Retina (tissue), 1 donor: ENCODE data around the gene FAM50B.
A peak's percentile ranks its signal among the peaks of the same experiment; 100 is the strongest.

Experiments
- DNase-seq: peaks from one replicate; pipeline ENCODE4 v3.0.0-alpha.2; 2016

Gene FAM50B

DNA sequence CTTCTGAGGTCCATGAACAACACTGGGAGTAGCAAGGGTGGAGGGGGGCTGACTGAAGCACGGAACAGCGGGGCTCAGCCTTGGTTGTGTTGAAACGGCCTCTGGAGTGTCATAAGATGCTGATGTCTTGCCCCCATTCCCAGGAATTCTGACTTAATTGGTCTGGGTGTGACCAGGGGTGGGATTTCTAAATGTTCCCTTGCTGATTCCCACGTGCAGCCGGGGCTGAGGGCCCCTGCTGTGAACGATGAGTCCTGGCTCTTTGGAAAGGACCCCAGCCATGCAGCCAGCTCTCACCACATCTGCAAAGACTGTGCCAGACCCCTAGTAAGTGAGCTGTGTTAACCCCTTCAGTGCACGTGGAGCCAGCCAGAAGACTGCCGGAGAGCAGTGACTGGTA lies 28.6 kb upstream of the FAM50B start:
- no peak for DNase-seq

DNA sequence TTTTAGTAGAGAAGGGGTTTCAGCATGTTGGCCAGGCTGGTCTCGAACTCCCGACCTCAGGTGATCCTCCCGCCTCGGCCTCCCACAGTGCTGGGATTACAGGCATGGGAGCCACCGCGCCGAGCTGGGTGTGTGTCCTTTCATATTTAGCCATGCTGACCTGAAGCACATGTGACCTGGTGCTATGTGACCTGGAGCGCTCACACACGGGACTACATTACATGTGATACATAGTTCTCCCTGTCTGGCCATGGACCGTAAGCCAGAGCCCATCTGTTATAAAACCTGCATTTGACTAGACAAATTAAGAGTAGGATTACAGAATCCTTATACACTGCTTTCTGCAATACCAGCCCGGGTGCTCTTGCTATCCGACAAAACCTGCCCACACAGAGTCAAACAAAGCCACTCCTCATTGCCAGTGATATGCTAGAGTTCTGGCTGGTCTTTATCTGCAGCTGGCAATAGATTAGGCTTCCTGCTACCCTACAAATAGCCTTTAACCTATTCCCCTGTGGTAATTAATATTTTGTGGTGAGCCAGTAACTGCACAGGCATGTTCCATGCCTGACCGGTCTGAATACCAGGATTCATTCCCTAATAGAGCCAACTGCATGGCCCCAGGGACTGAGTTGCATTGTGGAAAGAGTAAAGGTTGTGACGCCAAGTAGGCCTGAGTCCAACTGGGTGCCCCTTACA lies 26.3 kb upstream of the FAM50B start:
- DNase-seq: no peak

DNA sequence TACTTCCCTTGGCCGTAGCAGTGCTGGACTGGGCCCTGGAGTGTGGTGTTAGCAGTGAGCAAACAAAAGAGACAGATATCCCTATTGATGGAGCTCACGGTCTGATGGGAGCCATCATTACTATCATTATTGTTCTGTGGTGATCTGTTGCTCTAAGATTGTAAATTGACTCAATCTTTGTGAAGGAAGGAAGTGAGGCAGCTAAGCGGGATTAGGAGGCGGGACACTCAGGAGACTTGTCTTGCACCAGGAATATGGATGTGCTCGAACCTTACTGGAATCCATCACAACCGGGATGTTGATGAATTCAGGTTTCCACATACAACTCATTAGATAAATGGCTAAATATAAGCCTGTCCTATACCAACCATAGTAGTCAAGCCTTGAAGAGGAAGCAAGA lies 25.5 kb upstream of the FAM50B start:
- no peak for DNase-seq

DNA sequence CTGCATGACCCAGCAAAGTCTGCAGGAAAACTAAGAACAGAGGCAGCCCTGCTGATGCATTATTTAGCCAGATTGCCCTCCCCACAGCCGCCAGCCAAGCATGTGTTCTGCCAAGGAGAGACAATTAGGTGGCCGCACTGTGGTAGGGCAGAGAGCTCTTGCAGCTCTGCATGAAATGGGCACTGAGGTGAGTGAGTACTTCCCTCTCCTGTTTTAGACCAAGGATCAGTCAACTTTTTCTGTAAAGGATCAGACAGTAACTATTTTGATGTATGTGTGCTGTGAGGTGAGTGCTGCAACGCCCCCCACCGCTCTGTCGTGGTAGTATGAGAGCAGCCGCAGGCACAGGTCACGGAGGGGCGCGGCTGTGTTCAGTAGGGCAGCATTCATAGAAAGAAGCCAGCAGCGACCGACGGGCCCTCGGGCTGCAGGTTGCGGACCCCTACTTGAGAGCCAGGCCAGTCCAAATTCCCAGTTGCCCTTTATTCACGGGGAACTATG lies 23.8 kb upstream of the FAM50B start:
- DNase-seq: no peak

DNA sequence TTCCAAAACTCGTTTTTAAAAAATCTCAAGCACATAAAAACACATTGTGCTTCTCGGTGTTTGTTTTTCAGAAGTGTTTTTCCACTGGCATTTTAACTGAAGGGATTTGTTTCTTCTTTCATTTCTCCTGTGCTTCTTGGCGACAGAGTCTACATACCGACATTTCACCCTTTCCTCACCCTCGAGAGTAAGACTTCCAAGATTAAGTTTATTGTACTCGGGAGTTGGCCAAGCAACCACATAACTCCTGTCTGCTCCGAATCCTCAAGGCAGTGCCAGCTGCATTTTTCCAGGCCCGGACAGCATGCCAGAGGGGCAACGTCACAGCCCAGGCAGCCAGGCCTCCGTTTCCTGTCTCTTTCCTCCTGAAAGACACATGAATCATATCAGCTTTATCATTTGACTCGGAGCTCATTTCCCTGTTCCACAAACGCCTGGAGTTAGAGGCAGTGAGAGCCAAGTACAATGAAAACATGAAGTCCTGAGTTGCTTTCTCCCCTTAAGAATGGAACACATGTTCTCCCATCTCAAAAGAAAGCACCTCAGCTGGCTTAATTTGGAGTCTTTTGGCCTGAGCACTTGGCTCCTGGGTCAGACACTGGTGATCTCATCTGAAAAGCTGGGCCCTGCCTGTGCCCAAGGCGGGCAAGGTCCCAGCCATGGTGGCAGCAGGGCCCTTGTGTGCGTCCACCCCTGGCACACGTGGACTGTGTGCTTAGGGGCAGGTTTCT lies 23.2 kb upstream of the FAM50B start:
- no peak for DNase-seq

DNA sequence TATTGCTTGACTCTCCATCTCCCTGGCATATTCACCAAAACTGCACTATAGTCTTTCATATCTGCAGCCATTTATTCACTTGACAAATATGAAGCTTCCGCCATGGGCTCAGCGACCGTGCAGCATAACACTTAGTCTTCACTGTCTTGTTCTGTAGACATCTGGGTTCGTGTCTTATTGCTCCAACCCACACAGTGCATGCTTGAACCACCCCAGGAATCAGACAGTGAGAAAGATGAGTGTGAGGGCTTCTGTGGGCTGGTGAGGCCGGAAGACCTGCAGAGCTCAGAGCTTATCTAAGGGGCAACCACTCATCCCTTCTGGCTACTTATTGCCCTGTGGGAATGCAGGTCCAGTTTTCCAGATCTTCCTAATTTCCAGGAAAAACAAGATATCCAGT lies 19.9 kb upstream of the FAM50B start:
- no peak for DNase-seq

DNA sequence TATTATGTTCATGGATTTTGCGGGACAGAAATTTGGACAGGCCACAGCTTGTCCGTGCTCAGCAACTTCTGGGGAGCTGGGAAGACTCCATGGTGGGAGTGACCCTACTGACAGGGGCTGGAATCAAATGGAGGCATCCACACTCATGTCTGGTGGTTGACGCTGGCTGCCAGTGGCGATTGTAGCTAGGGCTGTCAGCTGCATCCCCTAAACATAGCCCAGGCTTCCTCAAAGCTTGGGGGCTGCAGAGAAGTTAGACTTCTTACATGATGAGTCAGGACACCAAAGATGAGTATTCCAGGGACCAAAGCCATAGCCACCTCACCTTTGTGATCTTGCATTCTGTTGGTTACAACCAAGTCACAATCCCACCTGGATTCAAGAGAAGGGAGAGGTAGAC lies 18.4 kb upstream of the FAM50B start:
- DNase-seq: no peak

DNA sequence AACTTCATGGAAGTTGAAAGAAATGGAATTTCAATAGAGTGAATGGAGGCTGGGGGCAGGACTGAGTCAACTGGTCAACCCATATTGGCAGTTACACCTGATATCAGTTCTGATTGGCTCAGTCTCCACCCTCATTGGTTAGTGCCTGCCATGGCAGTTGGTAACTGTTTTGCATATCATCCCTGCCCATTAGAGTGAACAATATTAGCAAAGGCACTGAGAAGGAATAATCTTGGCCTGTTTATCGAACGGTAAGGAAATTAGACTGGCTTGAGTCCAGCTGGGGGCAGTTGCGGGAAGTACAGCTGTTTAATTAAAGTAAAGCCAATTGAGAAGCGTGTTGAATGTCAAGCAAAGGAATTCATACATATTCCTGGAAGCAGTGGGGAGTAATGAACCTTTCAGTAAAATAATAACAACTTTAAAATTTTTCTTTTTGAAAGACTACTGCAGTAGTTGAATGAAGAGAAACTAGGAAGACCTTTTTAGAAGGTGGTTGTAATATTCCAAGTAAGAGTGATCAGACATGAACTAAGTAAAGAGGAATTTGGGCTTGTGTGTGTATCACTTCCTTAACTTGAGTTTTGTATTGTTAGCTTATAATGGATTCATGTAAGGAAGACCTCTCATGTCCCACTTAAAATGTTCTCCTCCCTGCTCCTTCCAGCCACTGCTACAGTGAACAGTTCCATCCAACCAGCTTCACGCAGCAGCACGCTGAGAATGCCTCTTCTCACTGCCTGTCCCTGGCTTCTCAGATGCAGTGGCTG lies 17.2 kb upstream of the FAM50B start:
- no peak for DNase-seq

DNA sequence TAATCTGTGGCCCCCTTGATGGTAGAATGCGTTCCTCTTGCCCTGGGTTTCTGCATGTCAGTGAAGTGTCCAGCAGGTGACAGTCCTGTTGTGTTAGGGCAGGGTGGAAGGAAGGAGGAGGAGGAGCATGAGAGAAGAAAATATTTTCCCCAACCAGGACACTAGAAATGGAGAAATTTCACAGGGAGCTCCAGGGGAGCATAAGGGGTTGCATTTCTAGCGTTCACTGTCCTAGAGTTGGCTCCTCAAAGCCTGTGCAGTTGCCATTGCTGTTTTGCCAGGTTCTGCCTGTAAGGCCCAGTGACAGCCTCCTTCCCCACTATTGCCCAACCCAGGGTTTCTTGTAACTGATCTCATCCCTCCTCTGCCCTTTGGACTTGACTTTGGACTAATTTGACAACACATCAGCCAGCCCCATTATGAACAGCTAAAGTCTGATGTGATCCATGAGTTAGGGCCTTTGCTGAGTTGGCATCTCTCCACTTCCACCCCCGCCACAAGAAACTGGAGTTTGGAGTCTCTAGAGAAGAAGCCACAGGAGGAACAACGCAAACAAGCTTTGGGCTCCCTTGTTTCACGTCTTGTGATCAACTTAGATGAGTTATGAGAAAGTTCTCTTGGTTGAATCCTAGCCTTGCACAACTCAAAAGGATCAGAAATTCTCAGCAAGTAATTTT lies 14.0 kb upstream of the FAM50B start:
- no peak for DNase-seq

DNA sequence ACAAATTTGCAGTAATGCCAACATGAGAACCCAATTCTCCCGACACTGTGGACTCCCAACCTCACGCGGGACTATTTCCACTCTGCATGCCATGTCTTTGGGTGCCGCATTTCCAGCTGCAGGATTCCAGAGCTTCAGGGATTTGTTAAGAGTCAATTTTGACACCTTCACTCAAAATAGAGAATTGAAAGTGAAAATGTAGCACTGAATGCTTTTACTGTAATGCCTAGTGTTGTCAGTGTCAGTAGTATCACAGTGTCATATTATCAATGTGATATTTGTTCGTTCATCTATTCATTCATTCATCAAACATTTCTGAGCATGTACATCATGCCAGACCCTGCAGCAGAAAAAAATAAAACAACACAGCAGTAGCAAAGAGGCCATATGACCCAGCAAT lies 13.4 kb upstream of the FAM50B start:
- no peak for DNase-seq

DNA sequence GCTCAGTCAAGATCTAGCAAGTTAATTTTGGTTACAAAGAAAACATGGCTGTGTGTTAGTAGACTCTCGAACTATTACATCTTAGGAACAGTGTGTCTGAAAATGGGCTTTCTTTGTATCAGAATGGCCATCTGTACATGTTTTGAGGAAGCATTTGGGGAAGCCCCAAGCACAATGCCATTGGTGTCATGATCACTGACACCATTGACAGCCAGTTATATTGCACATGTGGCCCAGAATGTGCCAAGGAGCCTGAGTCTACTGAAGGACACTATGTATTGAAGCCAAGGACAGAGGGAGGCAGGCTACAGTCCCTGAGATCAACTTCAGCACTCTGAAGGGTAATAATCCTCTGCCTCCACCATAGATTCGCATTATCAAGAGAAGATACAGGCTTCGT lies 12.6 kb upstream of the FAM50B start:
- DNase-seq: no peak

DNA sequence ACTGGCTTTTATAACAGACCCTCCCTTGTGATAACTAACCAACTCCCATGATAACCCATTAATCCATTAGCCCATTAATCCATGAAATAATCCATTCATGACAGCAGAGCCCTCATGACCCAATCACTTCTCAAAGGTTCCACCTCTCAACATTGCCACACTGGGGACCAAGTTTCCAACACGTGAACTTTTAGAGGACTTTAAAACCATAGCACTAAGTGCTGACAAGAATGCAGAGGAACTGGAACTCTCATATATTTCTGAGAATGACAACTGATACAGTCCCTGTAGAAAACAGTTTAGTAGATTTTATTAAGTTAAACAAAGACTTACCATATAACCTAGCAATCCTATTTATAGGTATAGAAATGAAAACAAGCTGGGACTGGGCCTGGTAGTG lies 11.4 kb upstream of the FAM50B start:
- no peak for DNase-seq

DNA sequence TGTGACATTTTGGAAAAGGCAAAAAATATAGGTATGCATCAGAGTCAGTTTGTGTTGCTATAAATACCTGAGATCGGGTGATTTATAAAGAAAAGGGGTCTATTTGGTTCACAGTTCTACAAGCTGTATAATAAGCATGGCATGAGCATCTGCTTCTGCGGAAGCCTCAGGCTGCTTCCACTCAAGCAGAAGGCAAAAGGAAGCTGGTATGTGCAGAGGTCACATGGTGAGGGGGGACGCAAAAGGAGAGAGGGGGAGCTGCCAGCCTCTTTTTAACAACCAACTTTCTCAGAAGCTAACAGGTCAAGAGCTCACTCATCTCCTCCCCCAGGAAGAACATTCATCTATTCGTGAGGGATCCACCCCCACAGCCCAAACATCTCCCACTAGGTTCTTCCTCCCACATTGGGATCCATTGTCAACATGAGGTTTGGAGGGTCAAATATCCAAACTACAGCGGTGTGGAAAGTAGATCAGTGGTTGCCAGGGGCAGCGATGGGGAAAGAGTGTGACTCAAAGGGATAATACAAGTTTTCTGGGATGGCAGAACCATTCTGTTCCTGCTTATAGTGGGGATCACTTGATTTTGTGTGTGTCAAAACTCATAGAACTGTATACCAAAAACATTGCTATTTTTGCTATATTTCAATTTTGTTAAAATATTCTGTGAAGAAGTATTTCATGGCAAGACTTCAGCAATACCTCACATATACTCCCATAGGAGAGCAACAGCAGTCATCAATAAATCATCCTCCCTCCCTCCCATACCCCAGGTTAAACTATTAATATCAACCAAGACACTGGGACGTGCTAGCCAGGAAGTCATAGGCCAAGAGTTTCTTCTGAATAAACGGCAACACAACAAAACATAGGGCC lies 9.9 kb upstream of the FAM50B start:
- no peak for DNase-seq

DNA sequence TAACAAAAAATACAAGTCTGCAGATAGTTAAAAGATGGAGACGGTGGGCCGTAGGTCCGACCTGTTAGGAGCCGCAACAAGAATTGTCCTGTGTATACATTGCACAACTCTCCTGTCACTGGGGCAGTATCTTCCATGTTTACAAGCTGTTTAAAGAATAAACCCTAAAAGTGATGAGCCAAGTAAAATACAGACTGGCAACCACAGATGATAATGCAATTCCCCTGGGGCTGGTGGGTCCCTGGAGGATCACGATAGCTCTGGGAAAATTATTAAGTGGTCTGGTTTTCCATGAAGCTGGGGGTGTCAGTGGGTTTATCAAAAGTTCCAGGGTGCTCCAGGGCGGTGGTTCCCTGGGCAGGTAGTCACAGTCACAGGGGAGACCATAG lies 8.1 kb upstream of the FAM50B start:
- DNase-seq: no peak

DNA sequence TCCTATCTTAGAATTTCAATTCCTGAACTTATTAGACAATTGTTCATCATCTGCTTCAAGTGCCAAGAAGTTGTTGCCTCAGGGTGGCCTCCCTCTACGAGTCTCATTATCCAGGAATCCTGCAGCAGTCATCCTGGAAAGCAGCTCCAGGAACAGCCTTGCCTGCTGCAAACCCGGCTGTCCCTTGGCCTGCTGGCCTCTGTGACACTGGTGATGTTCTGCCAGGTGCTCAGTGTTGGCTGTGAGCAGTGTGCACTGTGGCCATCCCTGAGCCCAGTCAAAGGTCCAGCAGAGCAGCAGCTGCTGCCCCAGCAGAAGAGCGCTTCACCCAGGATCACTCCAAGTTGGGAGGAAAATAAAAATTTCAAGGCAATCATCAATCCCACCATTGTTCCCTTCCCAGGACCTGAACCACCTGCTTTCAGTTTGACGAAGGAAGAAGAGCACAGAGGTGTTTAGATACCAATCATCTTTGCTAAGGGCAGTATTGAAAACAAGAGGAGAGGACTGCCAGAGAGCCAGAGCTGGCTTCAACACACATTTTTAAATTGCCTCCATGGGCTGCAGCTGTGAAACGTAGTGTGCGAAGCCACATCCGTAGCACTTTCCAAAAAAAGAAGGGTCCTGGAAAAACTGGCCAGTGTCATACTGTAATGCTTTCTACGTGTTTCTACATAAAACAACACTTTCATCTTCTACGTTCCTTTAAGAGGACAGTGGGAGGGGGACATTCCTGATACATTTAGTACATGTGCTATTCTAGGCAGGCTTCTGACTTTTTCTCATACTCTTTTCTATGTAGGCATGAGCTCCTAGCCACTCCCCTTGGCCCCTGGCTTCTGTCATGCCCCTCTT lies 7.2 kb upstream of the FAM50B start:
- no peak for DNase-seq

DNA sequence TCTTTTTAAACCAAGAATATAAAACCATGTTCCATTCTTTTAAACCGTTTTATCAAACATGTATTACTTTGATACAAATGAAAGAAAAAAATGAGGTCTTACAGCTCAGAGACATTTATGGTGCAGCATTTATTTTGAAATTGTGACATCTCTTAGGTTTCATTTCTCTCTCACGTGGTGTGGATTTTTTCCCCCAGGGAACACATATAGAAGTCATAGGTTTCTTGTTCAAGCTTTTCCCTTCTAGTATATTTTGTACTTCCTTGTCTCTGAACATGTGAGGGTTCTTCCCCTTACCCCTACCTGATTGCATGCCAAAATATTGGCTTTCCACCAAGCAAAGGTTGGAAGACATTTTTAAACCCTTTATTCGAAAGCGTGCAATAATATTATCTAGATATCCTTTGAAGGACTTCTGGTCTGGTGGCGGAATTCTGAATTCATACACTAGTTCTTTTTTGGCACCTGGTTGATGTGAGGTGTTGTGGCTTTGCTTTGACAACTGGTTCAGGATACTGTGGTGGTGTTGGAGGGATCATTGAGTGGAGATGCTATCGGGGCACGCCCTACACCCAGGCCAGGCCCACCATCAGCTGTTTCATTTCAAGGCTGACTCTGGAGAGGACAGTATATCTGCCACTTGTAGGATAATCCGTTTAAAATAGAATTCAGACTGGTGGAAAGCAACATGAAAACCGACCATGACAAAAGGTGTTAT lies 5.6 kb upstream of the FAM50B start:
- no peak for DNase-seq

DNA sequence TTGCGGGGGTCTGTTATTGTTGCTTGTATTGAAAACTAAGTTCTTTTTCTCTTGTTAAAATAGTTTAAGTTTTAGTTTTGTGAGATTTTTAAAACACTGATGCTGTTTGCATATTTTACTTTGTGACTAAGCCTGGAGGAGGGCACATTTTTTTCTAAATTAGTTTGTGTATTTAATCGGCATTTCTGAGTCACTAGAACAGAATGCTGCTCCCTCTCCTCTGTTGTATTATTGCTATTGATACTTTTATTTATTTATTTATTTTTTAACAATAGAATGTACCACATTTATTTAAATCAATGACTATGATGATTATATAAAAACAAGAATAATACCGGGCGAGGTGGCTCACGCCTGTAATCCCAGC lies 5.1 kb upstream of the FAM50B start:
- no peak for DNase-seq

DNA sequence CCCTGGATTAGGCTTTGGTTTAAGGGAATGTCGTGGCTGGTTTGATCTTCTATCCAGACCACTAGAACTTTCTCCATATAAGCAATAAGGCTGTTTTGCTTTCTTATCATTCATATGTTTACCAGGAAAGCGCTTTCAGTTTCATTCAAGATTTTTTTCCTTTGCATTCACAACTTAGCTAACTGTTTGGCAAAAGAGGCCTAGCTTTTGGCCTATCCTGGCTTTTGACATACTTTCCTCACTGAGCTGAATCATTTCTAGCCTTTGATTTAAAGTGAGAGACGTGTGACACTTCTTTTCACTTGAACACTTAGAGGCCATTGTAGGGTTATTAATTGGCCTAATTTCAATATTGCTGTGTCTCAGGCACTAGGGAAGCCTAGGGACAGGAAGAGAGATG lies 1.7 kb upstream of the FAM50B start:
- no peak for DNase-seq

DNA sequence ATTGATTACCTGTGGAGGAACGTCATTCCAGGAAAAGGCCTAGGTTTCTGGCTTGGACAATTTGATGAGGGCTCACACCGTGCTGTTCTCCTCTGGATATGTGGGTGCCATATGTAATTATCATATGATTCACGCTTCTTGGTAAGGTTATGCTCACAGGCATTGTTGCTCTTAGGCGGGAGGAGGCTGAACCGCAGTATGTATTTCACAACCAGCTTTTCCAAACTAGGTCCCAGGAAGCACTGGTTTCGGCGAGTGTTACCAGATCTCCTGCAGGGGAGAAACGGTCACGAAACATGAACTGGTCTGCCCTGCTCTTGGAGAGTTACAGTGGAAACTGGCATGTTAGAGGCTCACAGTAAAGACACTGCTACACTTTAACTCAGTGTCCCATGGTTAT lies 793 bp upstream of the FAM50B start:
- DNase-seq: no peak

DNA sequence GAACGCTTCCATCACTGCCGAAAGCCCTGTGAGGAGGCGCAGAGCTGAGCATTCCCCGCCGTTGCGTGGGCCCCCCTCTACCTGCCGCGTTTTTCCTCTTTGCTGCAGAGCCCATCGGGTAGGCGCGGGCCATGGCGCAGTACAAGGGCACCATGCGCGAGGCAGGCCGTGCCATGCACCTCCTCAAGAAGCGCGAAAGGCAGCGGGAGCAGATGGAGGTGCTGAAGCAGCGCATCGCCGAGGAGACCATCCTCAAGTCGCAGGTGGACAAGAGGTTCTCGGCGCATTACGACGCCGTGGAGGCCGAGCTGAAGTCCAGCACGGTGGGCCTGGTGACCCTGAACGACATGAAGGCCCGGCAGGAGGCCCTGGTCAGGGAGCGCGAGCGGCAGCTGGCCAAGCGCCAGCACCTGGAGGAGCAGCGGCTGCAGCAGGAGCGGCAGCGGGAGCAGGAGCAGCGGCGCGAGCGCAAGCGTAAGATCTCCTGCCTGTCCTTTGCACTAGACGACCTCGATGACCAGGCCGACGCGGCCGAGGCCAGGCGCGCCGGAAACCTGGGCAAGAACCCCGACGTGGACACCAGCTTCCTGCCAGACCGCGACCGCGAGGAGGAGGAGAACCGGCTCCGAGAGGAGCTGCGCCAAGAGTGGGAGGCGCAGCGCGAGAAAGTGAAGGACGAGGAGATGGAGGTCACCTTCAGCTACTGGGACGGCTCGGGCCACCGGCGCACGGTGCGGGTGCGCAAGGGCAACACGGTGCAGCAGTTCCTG lies 693 bp downstream of the FAM50B start:
- DNase-seq: peak; percentile 70
